GM12872 (cell line): ENCODE data around the gene HAND1.

Source experiments
- CTCF ChIP-seq: IDR thresholded peaks from 3 replicates; pipeline ENCODE4 v1.5.1; 2011; ENCODE audit warnings: low read depth, mild to moderate bottlenecking, low read length, moderate library complexity; ENCODE audit not compliant: insufficient read depth

Gene HAND1

GRCh38 chr5:154478224-154478565 is at the start of gene HAND1:
Gene HAND1, minus strand, starts transcription at chr5:154478227. Its CDS starts 219 bp downstream, at chr5:154478008.
- TF ChIP-seq CTCF, result no peak

- no peak for TF ChIP-seq CTCF
Measured at GRCh38 chr5:154526231-154527226, 48.5 kb upstream of the HAND1 start.

GRCh38 chr5:154524859-154525258 is 46.8 kb upstream of the HAND1 start:
- TF ChIP-seq CTCF, result no peak

- no peak for TF ChIP-seq CTCF
Measured at GRCh38 chr5:154524181-154524580, 46.2 kb upstream of the HAND1 start.

GRCh38 chr5:154523709-154524108 is 45.7 kb upstream of the HAND1 start:
- TF ChIP-seq CTCF, result no peak

GRCh38 chr5:154523104-154523503 is 45.1 kb upstream of the HAND1 start:
- TF ChIP-seq CTCF, result no peak

- TF ChIP-seq CTCF, result no peak
Measured at GRCh38 chr5:154522284-154522683, 44.3 kb upstream of the HAND1 start.
